PC-3 (cell line): Measurements from ENCODE around the gene FAM89B.

Experiments used
- EZH2 ChIP-seq: fragments of 300-600 bp; sonication (generic); IDR thresholded peaks from one replicate; pipeline ENCODE4 v1.6.1; 2017; ENCODE audit warnings: antibody characterized with exemption, mild to moderate bottlenecking, low read length; ENCODE audit not compliant: unreplicated experiment
- EZH2phosphoT487 ChIP-seq: fragments of 300-600 bp; sonication (generic); IDR thresholded peaks from 2 replicates; pipeline ENCODE4 v1.6.1; 2018; ENCODE audit warnings: mild to moderate bottlenecking, antibody characterized with exemption, low read length, borderline replicate concordance
- TF ChIP-seq, protein P1 (sequence below): fragments of 300-600 bp; sonication (generic); conservative IDR thresholded peaks from 2 replicates; pipeline ENCODE4 v1.5.1; 2017; ENCODE audit warnings: antibody characterized with exemption, low read depth, mild to moderate bottlenecking, low read length

GRCh38 chr11:65580031-65580692, 7.8 kb downstream of the FAM89B start:
- TF ChIP-seq, protein P1, sequence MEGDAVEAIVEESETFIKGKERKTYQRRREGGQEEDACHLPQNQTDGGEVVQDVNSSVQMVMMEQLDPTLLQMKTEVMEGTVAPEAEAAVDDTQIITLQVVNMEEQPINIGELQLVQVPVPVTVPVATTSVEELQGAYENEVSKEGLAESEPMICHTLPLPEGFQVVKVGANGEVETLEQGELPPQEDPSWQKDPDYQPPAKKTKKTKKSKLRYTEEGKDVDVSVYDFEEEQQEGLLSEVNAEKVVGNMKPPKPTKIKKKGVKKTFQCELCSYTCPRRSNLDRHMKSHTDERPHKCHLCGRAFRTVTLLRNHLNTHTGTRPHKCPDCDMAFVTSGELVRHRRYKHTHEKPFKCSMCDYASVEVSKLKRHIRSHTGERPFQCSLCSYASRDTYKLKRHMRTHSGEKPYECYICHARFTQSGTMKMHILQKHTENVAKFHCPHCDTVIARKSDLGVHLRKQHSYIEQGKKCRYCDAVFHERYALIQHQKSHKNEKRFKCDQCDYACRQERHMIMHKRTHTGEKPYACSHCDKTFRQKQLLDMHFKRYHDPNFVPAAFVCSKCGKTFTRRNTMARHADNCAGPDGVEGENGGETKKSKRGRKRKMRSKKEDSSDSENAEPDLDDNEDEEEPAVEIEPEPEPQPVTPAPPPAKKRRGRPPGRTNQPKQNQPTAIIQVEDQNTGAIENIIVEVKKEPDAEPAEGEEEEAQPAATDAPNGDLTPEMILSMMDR, result no peak
- TF ChIP-seq EZH2phosphoT487 (no peak), EZH2 (no peak)
